COLO829 (cell line): ENCODE measurements around the gene ZIC1.

ENCODE experiments used
- DNase-seq: peaks from one replicate; pipeline ENCODE4 v3.0.0; 2012; ENCODE audit warnings: low spot score

The ZIC1 gene

DNA sequence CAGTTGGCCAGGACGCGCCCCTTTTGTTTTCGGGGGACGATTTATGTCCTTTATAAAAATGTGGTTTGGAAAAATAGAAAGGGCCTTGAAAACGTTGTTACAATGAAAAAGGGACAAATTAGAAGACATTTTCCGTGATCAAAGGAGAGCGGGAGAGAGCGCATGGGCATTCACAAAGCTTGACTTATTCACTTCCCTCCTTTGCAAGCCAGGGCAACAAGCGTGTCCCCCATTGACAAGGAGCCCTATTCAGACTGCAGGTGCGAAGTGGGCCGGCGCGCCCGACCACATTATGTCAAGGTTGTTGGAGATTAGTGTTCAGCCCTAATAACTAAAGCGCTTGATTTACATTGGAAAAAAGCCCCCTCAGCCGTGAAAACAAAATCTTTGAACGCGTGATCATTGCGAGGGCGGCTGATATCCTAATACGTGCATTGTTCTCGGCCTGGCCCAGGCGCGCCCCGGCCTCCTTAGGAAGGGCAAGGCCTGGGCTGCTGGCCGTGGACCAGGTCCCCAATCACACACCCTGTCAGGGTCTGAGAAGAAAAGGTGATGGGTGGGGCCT is 28.7 kb upstream of the ZIC1 start:
- DNase-seq, result no peak

DNA sequence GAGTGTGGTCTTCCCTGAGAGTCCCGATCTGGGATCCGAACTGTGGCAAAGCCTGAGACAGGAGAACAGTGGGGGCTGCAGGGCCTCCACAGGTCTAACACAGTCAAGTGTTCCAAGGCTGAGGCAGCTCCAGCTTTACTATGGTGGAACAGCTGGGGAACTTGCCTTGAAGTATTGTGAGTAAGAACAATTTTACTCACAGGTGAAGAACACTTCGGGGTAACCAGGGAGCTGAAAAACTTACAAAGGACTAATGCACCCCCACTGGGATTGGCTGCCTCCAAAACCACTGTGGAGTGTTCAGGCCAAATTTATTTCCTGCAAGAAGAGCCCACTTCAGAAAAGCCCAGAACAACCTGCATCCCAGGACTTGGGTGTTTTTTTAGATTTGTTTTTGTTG is 28.2 kb upstream of the ZIC1 start:
- no peak for DNase-seq

DNA sequence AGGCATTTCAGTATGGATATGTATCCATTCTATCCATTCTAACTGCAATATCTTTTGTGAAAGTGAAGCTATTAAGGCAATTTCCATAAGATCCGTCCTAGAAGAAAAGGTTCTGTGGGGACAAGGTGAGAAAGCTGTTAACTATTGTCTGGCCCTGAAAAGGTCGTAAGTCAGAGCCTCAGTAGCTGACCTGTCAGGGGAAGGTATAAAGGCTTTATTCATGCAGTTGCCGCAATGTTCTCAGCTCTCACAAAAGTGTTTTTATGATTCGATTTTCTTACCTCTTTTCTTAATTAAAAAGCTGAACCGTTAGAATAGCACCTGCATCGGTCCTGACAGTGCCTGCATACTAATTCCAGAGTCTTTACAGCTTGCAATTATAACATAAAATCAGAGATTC is 27.6 kb upstream of the ZIC1 start:
- DNase-seq, result no peak

DNA sequence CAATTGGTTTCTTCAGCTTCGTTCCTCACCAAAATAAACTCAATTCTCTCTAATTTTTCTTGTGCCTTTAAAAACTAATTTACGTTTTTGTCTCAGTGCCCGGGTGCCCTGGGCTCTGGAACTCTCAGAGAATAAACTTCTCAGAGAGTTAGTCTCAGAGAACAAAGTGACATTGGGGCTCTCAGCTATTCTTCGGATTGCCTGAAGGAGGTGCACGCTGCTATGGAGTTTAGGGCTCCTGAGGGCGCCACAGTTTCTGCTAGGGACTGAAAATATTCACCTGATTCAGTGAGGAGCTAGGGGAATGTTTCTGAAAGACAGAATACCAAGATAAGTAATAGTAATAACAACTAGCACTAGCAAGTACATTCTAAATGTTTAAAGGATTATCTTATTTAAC is 25.5 kb upstream of the ZIC1 start:
- DNase-seq, result no peak

DNA sequence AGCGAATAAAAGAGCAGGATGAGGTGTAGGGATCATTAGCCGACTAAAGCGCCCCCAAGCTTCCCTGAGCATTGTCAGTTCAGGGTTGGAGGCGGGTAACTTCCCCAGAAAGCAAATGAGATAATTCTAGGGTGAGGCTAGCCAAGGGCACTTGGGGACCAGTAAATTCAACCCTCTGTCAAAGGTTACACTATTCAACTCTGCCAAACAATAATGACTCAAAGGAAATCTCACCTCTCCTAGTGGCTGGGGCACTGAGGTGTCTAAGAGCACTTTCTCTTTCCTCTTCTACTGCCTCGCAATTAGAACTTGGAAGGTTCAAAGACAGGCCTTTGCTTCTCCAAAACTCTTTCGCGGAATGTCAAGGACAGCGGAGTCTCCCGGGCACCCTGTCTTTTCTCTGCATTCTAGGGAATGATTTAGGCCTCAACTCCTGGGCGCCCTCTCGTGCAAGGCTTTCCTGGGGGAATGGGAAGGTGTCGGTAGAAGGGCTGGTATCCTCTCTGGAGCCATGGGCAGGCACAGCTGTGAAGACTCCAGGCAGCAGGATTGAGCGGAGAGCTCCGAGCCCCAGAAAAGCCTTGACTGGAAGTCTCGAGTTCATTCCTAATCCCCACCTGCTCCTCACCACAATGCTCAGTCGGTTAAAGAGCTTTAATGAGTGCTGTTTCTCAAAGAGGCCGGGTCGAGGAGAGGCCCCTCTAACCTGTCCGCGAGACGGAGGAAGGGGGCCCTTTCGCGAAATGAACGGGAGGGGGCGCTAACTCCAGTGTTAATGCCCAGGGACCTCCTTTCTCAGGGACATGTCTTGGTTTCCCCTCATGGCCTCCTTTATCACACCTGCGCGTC is 24.7 kb upstream of the ZIC1 start:
- no peak for DNase-seq

DNA sequence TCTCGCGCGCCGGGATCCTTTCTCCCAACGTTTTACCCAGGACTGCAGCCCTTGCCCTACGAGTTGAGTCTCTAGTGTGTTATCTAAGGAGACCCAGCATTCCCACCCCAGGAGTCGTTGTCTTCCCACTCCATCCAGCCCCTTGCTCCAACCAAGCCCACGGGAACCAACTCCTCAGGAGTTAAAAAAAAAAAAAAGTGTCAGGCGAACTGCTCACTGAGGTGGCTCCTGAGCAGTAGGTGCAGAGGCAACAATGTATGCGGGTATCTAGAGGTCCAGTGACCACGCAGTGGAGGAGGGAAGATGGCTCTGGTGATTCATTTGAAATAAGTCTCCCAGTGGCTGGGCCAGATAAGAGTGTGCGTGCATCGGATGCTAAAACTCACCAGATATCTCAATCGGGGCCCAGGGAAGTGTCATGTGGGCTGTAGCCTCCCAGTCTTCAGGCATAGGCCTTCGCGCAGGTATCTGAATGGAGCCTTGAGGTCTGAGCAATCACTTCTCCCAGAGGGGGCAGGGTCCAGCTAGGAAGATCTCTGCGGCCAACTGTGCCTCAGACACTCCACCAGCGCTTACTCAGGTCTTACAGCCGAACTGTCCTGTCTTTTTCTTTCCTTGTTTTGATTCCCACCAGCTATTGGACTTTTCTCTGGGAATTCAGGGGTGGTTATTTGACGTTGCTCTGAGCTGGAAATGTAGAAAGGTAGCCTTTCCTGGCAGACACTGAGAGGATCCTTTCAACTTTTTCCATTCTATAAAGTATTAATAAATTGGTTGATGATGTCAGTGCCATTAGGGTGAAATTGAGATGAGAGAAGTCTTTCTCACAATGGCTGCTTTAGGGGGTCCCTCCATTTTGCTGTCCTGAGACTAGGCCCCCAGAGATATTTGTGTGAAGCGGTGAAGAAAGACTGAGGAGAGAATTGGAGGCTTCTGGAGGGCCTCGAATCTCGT is 23.8 kb upstream of the ZIC1 start:
- no peak for DNase-seq

DNA sequence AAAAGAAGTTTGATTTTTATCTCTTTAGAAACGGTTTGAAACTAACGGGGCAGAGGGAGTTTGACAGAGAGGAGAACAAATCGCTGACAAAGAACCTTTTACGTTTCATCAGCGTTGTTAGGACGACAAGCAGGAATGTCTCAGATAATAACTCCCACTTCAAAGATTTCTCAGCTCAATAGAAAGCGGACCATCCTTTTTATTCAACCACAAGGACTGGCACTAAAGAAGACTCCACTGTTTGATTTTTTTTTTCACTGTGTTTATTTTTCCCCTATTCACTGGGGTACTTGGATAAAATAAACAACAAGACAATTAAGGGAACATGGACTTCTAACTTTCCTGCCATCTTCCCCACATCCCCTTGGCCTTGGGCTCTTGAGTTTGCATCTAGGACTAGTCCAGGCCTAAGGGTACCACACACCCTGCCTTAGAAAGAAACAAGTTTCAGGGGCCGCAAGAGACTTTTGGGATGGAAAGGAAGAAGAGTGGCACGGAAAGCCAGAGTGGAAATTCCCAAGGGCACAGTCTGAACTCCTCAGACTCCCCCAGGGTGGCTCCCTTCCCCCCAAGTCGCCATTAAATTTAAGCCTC is 21.8 kb upstream of the ZIC1 start:
- DNase-seq, result no peak

DNA sequence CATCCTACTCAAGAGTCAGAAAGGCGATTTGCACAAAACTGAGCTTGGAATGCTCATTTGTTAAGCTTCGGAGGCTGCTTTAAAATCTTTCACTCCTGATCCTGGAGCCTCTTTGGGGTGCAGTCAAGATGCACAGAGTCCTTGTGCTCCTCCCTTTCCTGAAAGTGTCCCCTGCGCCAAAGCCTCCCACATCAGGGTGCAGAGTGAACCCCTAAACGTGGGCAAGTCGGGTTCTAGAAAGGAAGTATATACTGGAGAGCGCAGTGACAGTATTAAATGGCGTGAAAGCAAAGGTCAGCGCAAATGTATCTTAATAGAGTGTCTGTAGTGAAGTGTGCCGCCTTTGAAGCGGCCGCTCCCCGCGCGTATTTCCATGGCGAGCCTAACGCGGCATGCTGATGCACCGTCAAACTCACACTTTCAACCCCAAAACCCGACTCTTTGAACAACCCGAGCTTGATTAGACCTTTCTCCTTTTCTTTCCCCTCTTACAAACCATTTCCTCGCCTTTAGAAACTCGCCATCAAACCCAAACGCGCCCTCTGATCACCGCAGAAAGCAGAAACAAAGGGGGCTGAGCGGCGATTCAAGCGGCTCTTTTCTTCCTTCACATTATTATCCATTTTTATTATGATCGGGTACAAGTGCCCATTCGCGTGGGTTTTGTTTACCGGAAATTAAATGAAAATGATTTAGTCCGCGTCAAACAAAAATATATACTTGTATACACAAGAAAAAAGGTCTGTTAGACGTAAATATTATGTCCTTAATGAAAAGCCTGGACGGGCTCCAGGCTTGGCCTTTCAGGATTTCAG is 21.1 kb upstream of the ZIC1 start:
- no peak for DNase-seq

DNA sequence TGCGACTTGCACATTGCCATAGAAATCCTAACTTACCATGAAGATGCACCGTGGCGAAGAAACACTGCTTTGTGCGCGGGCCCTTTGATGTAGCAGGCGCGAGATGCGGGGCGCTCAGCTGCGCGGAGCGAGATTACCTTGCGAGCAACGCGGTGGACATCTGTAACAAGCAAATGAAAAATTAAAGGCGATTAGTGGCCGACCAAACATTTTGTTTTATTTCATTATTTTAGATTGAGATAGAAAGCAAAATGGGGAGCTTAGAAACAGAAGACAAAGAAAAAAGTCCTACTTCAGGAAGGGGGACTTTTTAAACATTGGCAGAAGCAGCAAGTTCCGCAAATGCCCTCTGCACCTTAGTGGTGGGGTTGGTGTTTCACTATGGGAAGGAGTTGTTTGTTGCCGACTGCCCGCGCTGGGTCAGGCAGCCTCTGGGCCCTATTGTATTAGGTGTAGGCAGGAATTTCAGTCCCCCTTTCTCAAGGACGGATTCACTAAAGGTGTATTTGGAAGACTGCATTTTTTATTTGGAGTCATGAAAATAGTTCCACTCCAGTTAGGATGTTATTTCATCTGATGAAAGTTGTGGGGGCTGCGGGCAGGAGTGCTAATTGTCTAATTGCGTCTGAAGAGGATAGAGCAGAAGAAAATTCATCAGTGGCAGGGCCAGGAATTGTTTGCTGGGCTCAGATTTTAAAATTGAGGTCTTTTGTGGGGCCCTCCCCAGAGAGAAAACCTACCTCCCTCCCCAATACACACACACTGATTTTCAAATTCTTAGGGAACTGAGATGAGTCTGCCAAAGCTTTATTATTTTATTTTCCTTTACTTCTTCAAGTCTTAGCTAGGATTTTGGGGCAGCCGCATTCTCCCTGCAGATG is 20.2 kb upstream of the ZIC1 start:
- no peak for DNase-seq

DNA sequence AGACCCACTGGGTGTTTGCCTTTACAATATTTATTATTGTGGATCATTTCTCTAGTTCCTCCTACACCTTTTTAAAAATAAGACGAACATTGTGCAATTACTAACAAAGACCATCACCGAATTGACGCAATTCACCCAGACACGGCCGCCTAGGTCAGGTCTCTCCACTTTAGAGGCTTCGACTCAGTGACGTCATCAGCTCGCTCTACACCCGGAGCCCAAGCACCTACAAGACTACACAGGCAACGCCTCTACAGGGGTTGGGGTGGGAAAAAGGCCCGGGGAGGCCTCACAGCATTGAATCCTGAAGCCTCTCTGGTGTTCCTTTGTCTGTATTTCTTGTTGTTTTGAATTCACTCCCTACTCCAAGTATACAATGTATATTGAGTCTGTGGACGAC is 19.4 kb upstream of the ZIC1 start:
- DNase-seq, result no peak

DNA sequence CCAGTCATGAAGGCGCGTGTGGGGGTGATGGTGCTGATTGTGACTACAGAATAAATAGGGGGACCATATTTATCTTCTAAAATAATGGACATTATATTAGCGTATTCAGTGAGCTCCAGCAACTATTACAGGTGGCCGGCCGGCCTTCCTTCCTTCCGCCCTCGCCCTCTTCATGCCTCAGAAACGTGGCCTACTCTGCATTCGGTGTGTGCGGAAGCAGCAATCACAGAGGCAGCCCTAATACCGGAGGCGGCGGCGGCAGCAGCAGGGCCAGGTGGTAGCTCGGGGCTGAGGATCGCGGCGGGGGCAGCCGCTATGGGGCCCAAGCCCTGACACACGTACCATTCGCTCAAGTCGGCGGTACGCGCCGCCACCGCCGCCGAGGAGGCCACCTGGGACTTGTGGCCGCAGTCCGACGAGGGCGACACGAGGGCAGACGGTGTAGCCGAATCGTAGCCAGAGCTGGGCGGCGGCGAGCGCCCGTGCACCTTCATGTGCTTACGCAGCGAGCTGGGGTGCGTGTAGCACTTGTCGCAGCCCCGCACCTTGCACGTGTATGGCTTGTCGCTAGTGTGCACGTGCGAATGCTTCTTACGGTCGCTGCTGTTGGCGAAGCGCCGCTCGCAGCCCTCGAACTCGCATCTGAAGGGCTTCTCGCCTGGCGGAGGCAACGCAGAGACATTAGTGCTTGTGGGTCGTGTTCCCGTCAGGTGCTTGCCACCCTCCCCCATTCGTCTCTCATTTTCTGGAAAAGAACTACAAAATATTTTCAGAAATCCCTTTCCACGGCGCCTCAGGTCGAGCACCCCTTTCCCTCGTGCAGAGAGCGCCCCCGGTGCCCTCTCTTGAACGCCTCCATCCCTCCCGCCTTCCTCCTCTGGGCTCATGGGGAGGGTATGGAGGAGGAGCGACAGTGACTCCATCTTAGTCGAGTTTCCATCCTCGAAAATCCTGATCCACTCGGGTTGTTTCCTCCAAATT is 18.3 kb upstream of the ZIC1 start:
- DNase-seq, result no peak

DNA sequence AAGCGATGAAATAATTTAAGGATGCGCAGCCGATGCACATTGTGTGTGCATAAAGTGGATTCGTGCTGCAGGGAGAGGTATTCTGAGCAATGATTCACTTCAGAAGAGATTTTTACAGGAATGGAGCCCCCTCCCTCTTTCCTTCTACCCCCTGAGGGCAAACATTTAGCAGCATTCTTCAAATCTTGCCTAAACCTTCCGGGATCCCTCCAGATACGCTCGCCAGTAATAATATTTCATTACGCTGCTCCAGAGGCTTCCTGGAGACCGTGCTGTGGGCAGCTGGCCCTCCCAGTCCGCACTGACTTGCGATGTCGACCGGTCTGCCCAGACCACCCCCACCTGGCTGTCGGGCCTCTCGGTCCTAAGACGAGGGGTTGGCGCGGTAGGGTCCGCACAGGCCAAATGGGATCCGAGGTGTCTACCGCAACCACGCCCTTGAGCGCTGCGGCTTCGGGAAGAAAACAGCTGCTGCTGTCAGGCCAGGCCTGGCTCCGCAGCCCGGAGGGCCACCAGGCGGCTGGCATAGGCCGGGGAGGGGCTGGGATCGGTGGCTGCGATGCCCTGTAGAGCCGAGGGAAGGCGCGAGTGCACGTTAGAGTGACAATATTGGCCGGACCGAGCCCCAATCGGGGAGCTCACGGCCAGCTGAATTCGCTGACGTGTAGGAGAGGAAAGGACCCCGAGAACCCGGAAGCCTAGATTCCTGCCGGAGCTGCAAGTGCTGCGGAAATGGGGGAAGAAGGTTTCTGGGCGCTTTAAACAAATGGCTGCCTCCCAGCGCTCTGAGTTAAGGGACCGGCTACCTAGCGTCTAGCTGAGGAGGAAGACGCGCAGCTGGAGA is 17.2 kb upstream of the ZIC1 start:
- no peak for DNase-seq

DNA sequence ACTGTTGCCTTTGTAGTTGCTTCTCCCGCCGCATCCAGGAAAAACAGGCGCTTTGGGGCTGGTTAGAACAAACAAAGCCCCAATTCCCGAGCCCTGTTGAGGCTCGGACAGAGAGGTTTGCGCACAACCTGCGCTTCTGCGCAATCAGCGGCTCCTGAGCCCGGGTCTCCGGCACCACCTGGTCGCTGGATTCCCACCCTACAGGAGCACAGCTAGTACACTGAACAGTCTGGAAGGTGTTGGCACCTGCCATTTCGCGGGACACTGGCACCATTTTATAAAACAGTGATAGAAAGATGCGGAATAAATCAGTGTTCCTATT is 16.6 kb upstream of the ZIC1 start:
- DNase-seq, result no peak

DNA sequence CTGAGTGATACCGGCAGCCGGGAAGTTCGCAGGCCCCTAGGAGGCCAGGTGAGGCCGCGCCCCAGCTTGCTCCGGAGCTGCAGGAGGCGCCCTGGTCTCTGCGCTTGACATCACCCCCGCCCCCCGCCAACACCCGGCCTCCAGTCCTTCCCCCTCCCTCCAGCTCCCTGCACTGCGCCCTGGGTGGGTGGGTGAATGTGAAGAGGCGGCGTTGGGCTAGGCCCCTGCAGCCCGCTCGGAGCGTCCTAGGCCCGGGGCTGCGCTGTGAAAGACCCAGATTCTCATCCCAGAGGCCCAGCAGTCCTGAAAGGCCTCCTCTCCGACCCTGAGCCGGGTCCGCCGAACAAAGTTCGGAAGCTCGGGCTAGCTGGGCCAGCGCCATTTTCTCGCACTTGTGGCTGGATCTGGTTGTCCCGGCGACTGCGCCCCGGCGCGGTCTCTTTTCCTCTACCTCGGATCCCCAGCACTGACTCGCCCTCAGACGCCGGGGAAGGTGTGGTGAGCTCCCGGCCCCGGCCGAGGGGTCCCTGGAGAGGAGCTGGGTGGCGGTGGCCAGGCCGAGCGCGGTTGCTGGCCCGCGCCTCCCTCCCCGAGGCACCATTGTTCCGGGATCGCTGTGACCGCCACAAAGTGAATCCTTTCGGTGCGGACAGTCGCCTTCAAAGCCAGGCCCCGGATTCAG is 15.8 kb upstream of the ZIC1 start:
- no peak for DNase-seq

DNA sequence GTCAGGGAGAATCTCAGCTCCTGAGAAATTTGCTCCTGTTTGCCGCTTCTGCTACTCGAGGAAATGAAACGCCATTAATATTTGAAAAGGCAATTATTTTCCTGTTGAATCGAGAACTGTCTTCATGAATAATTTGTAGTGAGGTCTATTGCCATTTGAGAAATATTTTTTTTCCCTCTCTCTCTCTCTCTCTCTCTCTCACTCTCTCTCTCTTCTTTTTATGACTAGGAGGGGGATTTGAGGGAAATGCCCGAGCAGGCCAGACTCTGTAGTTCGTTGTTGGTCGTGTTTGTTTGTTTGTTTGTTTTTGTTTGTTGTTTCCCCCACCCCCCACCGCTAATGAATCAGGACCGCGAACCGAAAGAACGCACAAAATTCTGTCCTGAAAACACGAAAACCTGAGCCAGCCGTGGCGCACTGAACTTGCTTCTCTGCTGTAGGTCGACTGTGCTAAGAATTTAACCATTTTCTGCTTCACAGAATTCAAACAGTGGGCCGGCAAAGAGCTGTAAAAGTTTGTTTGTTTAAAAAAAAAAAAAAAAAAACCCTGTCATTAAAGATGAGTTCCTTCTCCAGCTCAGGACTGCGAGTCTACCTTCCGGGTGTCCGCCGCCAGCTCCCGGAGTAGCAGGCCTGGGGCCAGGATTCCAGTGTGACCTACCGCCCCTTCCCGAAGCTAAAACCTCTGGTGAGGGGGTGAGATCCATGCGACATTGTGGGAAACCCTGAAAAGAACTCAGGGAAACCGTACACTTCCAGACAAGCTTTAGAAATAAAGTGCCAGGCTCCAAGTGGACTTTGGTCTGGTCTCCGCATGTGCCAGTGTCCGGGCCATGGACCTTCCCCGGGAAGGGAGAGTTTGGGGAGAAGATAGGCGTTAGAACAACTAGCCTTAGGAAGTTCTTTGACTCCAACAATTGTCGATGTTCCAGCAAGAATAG is 15.0 kb upstream of the ZIC1 start:
- DNase-seq, result no peak

DNA sequence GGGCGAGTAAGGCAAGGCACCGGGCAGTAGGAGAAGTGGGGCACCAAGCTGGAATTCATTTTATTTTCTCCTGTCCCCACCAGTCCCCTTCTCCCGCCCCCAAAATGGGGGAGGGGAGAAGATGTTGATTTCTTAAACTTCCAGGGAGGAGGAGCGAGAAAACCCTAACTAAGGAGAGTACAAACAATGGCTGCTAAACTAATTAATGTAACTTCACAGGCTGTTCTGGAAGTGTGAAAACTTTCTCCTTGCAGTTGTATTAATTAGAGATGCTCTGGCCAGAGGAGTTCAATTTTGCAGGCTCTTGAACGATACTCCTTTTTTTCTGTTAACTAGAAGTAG is 14.3 kb upstream of the ZIC1 start:
- DNase-seq, result no peak
